ENCODE measurements around the gene KLF13.

Gene KLF13

DNA sequence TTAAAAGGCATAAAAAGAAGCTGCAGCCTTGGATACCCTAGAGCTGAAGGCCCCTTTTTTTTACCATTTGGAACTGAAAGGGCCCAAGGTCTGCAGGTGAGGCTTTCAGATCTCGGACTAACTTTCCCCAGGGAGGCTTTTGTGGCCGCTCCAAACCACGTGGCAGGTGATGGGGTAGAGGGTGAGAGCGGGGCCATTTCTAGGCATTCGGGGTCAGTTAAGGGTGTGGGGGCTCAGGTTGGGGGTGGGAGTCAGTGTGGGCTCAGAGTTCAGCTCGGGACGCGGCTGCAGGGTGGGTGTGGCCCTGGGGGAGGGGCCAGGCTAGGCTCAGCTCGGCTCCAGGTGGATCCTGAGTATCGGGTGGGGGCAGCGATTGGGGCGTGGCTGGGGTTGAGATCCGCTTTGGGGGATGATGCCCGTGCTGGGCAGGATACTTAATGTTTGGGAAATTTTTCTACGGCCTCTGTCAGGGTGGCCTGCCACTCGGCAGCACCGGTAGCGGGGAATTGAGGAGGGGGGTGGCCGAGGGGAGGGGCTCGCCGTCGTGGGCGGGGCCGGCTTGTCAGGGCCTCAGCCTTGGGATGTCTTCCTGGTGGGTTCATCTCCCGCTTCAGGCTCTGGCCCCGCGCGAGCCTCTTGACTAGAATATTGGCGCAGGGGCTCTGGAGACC is 2.5 kb downstream of the KLF13 start:
- peak overlapping the region in 19 of 21 experiments; percentile 89 to 99 (median 95) for H3K27ac ChIP-seq

GRCh38 chr15:31329640-31330010 is 3.0 kb downstream of the KLF13 start:
- Histone ChIP-seq H3K27ac (peak overlapping the region in 18 of 21 experiments; percentile 7 to 99 (median 96)), H3K4me3 (peak overlapping the region; percentile 47 to 91 (median 79))

More for the DNA sequence above, 2.5 kb downstream of the KLF13 start:
- H3K4me3 ChIP-seq: peak overlapping the region; percentile 47 to 91 (median 79)

DNA sequence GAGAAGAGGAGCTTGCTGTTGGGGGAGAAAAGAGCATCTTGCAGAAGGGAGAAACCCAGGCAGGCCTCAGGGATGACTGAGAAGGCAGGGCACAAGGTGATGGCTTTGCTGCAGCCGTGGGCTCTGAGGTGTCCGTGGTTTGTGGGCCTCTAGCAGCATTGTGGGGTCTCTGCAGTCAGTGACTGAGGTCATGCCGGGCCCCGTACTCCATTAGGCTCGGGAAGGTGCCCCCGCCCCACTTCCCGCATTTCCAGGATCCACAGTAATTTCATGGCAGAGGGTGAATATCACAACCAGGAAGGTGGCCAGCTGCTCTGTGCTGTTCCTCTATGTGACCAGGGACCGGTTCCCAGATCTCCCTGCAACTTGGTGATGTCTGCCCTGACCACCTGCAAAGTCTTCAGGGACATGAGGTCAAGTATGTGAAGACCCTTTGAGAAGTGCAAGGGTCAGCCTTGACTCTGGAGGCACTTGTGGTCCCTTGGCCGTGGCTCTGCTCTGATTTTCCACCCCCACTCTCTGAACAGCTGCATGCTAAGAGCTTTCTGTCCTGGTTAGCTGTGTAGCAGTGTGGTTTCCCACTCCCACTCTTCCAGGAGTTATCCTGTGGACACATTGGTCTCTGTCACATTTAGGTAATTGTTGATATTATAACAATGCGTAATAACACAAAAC is 3.6 kb downstream of the KLF13 start:
- peak overlapping the region in 6 of 7 experiments; percentile 47 to 91 (median 78) for H3K4me3 ChIP-seq
- peak overlapping the region in 15 of 21 experiments; percentile 7 to 99 (median 95) for H3K27ac ChIP-seq

DNA sequence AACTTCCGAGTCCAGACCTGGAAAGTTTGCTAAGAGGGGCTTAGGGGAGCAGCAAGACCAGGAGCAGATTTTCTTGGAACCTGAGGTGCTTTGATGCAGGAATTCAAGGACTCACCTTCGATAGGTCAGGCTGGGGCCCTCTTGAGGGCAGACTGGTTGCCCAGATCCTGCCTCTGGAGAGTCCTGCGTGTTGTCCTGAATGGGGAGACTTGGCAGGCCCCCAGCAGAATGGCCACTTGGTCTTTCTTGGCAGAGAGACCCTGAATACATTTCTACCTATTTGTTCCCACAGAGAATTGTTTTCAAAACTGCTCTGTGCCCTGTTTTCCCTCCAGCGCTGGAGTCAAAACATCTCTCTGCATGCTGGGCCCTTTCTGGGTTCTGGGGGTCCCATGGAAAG is 4.2 kb downstream of the KLF13 start:
- H3K27ac ChIP-seq: peak overlapping the region in 6 of 21 experiments; percentile 3 to 98 (median 34)

GRCh38 chr15:31331389-31331788 is 4.8 kb downstream of the KLF13 start:
- Histone ChIP-seq H3K27ac (peak overlapping the region in 9 of 21 experiments; percentile 3 to 98 (median 20)), H3K4me3 (no peak overlapping the region)

More for the DNA sequence above, 4.2 kb downstream of the KLF13 start:
- no peak overlapping the region for H3K4me3 ChIP-seq

- H3K27ac ChIP-seq: peak overlapping the region in 10 of 21 experiments; percentile 5 to 97 (median 30)
Measured at GRCh38 chr15:31332020-31332680, 5.5 kb downstream of the KLF13 start.

GRCh38 chr15:31332681-31333071 is 6.0 kb downstream of the KLF13 start:
- Histone ChIP-seq H3K4me3 (no peak overlapping the region), H3K27ac (peak overlapping the region in 10 of 21 experiments; percentile 5 to 97 (median 30))

More at GRCh38 chr15:31332020-31332680, 5.5 kb downstream of the KLF13 start:
- H3K4me3 ChIP-seq: no peak overlapping the region

- Histone ChIP-seq H3K4me3 (no peak overlapping the region), H3K27ac (peak overlapping the region in 2 of 21 experiments; percentile 19 to 67)
Measured at GRCh38 chr15:31333119-31333518, 6.5 kb downstream of the KLF13 start.

DNA sequence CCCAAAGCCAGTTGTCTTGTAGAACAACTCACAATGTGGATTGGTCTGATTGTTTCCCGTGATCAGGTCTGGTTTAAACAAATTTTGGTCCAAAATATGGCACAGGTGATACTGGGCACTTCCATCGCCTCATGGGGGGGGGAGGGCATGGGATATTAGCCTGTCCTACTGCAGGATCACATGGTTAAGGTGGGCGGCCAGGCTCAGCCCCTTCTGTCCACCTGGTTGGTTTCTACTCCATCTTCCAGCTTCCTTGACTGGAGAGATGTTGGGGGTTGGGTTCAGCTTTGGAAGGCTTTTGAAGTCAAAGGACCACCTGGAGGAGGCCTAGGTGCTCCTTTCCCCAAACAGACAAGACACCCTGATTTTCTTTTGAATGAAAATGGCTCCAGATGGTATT is 7.2 kb downstream of the KLF13 start:
- Histone ChIP-seq H3K27ac (peak overlapping the region in 1 of 21 experiments; percentile 34), H3K4me3 (no peak overlapping the region)

DNA sequence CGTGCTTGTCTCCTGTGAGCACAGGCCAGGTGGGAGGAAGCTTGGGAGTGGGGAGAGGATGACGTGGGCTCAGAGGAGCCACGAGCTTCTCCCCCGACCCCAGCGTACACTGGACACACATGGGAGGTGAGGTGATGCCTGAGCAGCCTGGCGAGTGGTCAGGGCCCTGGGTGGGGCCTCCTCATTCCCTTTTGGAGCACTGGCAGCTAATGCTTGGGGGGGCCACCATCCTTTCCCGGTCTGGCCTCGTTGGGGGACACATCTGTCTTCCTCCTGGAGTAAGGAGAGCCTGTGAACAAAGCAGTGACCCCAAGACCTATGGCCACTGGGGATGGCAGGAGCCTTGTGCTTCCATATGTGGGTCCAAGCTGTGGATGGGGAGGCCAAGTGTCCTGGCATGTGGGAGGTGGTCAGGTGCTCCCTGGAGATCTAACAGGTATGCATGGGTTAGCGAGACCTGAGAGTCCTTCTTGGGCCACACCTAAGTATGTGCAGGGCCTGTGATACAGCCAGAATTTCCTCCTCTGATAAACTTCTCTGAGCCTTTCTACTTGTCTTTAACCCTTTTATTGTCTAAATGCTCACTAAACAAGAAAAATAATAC is 9.5 kb downstream of the KLF13 start:
- Histone ChIP-seq H3K27ac (peak overlapping the region in 12 of 21 experiments; percentile 6 to 68 (median 46)), H3K4me3 (no peak overlapping the region)

DNA sequence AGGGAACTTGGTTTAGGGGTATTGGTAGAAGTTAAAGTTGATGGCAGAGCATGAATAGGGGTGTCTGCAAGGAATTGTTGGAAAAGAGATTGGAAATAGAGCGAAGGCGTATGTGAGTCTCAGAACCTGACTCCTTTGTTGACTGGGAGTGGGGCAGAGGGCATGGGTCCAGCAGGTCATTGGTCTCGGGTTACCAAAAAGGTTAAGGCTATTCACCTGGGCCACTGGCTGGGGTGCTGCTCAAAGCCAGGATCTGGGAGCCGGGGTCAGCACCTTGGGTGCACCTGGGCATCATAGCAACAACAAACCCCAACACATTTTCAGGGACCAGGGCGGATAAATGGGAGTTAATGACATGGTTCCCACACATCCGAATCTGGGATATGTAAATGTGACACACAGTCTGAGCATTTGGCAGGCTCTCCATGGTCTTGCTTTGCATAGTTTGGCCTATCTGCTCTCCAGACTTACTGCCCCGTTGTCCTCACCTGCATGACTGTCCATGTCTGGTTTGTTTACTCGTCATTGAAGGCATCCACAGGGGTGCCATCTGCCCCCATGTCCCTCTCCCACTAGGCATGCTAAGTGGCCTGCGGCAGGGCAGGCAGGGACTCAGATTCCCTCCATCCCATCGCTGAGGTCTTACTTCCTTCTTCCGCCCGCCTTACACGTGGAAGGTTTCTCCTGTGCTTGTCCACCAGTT is 10.1 kb downstream of the KLF13 start:
- Histone ChIP-seq H3K4me3 (no peak overlapping the region), H3K27ac (peak overlapping the region in 7 of 21 experiments; percentile 4 to 64 (median 44))

DNA sequence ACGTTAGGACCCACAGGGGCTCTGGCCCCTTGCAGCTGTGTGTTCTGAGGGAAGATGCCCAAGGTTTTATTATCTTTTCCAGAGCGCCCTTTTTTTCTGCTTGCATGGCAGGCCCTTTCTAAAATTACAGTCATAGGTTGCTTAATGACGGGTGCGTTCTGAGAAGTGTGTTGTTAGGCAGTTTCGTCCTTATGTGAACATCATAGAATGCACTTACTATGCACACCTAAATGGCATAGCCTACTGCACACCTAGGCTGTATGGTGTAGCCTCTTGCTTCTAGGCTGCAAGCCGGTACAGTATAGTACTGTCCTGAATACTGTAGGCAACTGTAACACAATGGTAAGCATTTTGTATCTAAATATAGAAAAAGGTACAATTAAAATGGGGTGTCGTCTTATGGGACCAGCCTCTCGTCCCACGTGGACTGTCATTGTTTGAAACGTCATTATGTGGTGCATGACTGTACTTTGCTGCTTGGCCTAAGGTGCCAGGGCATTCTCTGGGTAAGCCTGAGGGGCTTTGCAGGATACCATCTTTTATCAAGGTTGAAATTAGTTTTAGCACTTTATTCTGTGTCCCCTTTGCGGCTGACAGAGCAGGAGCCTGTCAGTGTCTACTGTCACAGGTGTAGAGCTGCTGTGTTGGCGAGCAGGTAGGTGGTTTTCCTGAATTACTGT is 10.9 kb downstream of the KLF13 start:
- Histone ChIP-seq H3K27ac (peak overlapping the region in 11 of 21 experiments; percentile 9 to 90 (median 79)), H3K4me3 (no peak overlapping the region)

DNA sequence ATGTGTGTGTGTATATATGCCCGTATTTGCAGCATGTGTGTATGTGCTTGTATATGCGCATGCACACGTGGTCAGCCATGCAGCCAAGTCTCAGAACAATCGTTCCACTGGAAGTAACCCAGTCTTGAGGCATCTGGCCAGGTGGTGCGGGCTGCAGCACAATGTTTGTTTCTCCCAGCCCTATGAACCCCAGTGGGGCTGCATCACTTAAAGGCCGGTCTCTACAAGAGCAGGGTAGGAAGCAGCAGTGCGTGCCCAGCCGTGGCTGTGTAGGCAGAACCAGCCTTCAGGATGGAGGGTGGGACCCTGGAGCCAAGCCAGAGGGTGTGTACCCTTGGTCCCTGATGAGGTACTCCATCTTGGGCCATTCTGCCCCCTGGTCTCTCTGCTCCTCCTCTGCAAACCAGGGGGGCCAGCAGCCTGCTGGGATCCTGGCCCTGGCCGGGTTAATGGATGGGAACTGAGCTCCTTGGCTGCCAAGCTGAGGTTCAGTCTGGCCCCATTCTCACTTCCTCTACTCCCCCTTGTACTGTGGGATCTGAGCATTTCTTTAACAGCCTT is 11.8 kb downstream of the KLF13 start:
- no peak overlapping the region for H3K4me3 ChIP-seq
- peak overlapping the region in 19 of 21 experiments; percentile 49 to 90 (median 78) for H3K27ac ChIP-seq

DNA sequence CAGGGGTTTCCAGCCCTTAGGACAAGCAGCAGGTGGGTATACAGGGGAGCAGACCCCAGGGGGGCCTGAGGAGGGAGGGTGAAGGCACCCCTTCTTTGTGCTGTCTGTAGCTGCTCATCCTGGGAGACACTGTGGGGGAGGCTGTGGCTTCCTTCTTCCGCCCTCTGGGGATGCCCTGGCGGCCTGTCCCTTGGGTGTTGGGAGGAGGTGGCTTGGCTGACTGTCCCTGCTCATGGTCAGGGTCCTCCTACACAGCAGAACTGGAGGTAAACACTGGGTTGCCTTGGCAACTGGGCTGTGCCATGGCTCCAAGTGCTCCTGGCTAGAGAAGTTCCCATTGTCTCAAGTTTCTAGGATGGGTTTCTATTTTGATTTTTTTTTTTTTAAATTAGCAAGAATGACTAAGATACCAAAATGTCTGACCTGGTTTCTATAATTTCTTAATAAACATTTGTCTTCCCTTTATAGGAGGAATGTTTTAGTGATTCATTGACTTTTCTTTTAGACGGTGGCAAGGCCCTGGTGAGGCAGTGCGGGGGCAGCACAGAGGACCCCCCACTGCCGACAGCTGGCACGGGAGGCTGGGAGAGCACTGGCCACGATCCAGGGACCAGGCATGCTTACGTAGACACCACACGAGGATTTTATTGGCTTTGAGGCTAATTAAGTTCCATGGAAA is 12.4 kb downstream of the KLF13 start:
- H3K27ac ChIP-seq: peak overlapping the region in 20 of 21 experiments; percentile 48 to 90 (median 78)
- H3K4me3 ChIP-seq: no peak overlapping the region

DNA sequence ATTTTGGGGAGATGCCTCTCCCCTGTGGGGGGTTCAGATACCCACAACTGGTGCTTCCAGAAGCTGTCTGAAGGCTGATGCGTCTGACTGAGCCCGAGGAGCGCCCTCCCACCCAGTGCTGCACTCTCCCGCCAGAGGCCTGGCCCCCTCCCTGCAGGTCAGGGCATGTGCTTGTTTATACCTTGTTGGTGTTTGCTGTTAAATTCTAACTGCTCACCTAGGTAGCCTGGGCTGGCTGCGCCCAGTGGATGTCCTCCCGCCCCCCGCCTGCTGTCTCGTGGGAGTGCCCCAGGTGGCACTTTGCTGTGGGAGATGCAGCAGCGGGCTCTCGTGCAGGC is 12.9 kb downstream of the KLF13 start:
- Histone ChIP-seq H3K27ac (peak overlapping the region in 20 of 21 experiments; percentile 37 to 90 (median 77)), H3K4me3 (no peak overlapping the region)

DNA sequence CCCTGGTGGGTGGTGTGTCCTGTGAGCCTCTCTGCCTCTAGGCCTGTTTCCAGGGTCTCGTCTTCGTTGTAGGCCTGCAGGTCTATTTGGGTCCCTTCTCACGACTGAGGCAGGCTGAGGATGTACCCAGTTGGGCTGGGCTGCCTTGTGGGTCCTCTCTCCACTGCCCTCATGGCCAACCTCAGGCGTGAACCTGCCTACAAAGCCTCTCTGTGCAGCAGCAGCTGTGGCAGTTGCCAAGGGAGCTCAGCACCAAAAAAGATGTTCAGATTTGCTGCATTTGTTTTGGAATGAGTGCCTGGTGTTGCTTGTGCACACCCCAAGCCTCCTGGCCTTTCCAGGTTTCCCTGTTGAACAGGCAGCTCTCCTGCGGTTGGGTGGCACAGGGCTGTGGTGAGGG is 13.4 kb downstream of the KLF13 start:
- peak overlapping the region in 18 of 21 experiments; percentile 37 to 90 (median 78) for H3K27ac ChIP-seq
- H3K4me3 ChIP-seq: no peak overlapping the region

DNA sequence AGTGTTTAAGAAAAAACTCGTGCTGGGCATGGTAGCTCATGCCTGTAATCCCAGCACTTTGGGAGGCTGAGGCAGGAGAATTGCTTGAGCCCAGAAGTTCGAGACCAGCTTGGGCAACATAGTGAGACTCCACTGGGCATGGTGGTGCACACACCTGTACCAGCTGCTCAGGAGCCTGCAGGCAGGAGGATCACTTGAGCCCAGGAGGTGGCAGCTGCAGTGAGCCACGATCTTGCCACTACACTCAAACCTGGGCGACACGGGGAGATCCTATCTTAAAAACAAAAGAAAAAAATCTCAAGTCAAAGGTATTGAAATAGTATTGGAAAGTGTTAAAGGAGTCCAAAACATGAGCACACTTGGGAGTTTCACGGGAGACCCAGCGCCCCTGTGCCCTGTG is 14.0 kb downstream of the KLF13 start:
- H3K27ac ChIP-seq: peak overlapping the region in 9 of 21 experiments; percentile 3 to 90 (median 58)
- no peak overlapping the region for H3K4me3 ChIP-seq

DNA sequence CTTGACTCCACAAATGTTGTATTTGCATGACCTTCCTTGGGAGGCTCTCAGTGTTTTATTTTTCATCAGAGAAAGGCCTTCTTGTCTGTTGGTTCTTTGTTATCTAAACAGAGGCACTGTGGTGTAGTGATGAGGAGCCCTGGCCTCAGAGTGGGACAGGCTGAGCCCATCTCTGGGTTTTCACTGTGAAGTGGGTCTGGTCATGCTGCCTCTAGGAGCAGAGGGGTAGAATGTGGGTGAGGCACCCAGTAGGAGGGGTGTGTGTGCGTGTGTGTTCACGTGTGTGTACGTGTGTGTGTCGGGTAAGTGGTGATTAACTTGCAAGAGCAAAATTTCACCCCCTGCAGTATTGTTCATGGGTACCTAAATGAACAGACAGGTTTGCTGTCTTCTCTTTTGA is 14.4 kb downstream of the KLF13 start:
- Histone ChIP-seq H3K4me3 (no peak overlapping the region), H3K27ac (peak overlapping the region in 6 of 21 experiments; percentile 3 to 90 (median 58))
